Liver (tissue), 9 donors: ENCODE data around the gene TMED6. TPM values are rescaled to one million over a fixed set of nuclear protein-coding genes. Genes with fewer than 3 reads are reported as not detected.

Experiments
- DNase-seq: peaks from one replicate; pipeline ENCODE4 v3.0.0-alpha.2; 2017; ENCODE audit warnings: low spot score
- H3K27ac ChIP-seq, 2 donors: one replicate each; pipeline ENCODE4 v1.7.0; 2013; ENCODE audit warnings: inconsistent platforms in 2 of 2, low read length in 2 of 2, control low read depth in 1 of 2, low read depth in 1 of 2, mild to moderate bottlenecking in 1 of 2
- H3K27me3 ChIP-seq, 4 donors: one replicate each; pipeline versions ENCODE4 v1.6.1 to v1.7.0; 2013; ENCODE audit warnings: low read length in 3 of 4, inconsistent platforms in 1 of 4, mild to moderate bottlenecking in 1 of 4, moderate library complexity in 1 of 4; ENCODE audit not compliant: control insufficient read depth in 4 of 4, insufficient read depth in 4 of 4
- H3K36me3 ChIP-seq, 4 donors: one replicate each; pipeline versions ENCODE4 v1.6.1 to v1.7.0; 2013; ENCODE audit warnings: low read length in 3 of 4, mild to moderate bottlenecking in 3 of 4, low read depth in 1 of 4, moderate library complexity in 1 of 4; ENCODE audit not compliant: control insufficient read depth in 4 of 4, insufficient read depth in 3 of 4
- H3K4me1 ChIP-seq, 4 donors: one replicate each; pipeline versions ENCODE4 v1.6.1 to v1.7.0; 2013; ENCODE audit warnings: low read length in 3 of 4, mild to moderate bottlenecking in 3 of 4, moderate library complexity in 1 of 4; ENCODE audit not compliant: control insufficient read depth in 4 of 4, insufficient read depth in 4 of 4
- H3K4me3 ChIP-seq, 3 donors: one replicate each; pipeline versions ENCODE4 v1.6.1 to v1.7.0; 2013; ENCODE audit warnings: low read length in 3 of 3, control low read depth in 1 of 3, low read depth in 1 of 3, mild to moderate bottlenecking in 1 of 3
- H3K9ac ChIP-seq, 2 donors: one replicate each; pipeline ENCODE4 v1.7.0; 2013; ENCODE audit warnings: low read length in 2 of 2, mild to moderate bottlenecking in 2 of 2, moderate library complexity in 2 of 2, control low read depth in 1 of 2, low read depth in 1 of 2
- H3K9me3 ChIP-seq, 4 donors: one replicate each; pipeline versions ENCODE4 v1.6.1 to v1.7.0; 2013; ENCODE audit warnings: low read length in 3 of 4; ENCODE audit not compliant: control insufficient read depth in 4 of 4
- EGR1 ChIP-seq, 2 donors: IDR thresholded peaks; 2 replicates each; pipeline ENCODE4 v1.6.1; 2016 to 2018; ENCODE audit warnings: antibody characterized with exemption in 2 of 2, low read depth in 2 of 2
- FOXA1 ChIP-seq: IDR thresholded peaks from 2 replicates; pipeline ENCODE4 v1.6.1; 2016; ENCODE audit warnings: antibody characterized with exemption
- FOXA2 ChIP-seq: IDR thresholded peaks from 2 replicates; pipeline ENCODE4 v1.6.1; 2016; ENCODE audit warnings: antibody characterized with exemption
- GABPA ChIP-seq, 2 donors: IDR thresholded peaks in 1 of 2; conservative IDR thresholded peaks in 1 of 2; 2 replicates each; pipeline ENCODE4 v1.6.1; 2016; ENCODE audit warnings: antibody characterized with exemption in 2 of 2, mild to moderate bottlenecking in 1 of 2, moderate library complexity in 1 of 2
- HNF4A ChIP-seq, 2 donors: conservative IDR thresholded peaks; 2 replicates each; pipeline ENCODE4 v1.6.1; 2016; ENCODE audit warnings: antibody characterized with exemption in 2 of 2, mild to moderate bottlenecking in 2 of 2
- HNF4G ChIP-seq: IDR thresholded peaks from 2 replicates; pipeline ENCODE4 v1.6.1; 2016; ENCODE audit warnings: antibody characterized with exemption
- JUND ChIP-seq, 2 donors: IDR thresholded peaks; 2 replicates each; pipeline ENCODE4 v1.6.1; 2016; ENCODE audit warnings: antibody characterized with exemption in 2 of 2
- NR2F2 ChIP-seq: IDR thresholded peaks from 2 replicates; pipeline ENCODE4 v1.6.1; 2016; ENCODE audit warnings: antibody characterized with exemption
- RAD21 ChIP-seq, 2 donors: IDR thresholded peaks; 2 replicates each; pipeline ENCODE4 v1.6.1; 2016; ENCODE audit warnings: antibody characterized with exemption in 2 of 2, mild to moderate bottlenecking in 2 of 2
- RXRA ChIP-seq, 2 donors: IDR thresholded peaks; 2 replicates each; pipeline ENCODE4 v1.6.1; 2017 to 2018; ENCODE audit warnings: antibody characterized with exemption in 2 of 2, mild to moderate bottlenecking in 1 of 2
- TAF1 ChIP-seq: conservative IDR thresholded peaks from 2 replicates; pipeline ENCODE4 v1.6.1; 2016; ENCODE audit warnings: antibody characterized with exemption, mild to moderate bottlenecking
- YY1 ChIP-seq: IDR thresholded peaks from 2 replicates; pipeline ENCODE4 v1.6.1; 2016; ENCODE audit warnings: antibody characterized with exemption, mild to moderate bottlenecking
- WGBS: extraction: QIAGEN DNeasy Blood & Tissue Kit; methylation state at CpG from one replicate; pipeline ENCODE4 v1.1.7; 2013; 5-methylcytosine and 5-hydroxymethylcytosine counted together
- polyA plus RNA-seq, 2 donors: library from polyadenylated mRNA; stranded (reverse) in 1 of 2; unstranded in 1 of 2; fragments of 200-250 nt in 1 of 2; fragments of >200 nt in 1 of 2; fragmentation: Nextera tagmentation in 1 of 2; extraction: Ambion mirVana in 1 of 2; gene quantifications; one replicate each; pipeline versions ENCODE4 v1.2.1 to v1.2.3, GENCODE V29; 2013 to 2015
- total RNA-seq, 2 donors: library from RNA; depleted of rRNA; stranded (reverse); fragments of >200 nt; gene quantifications; one replicate each; pipeline ENCODE4 v1.2.3, GENCODE V29; 2014
- TF ChIP-seq, protein P1 (sequence below): IDR thresholded peaks from 2 replicates; pipeline ENCODE4 v1.6.1; 2016; ENCODE audit warnings: antibody characterized with exemption, mild to moderate bottlenecking
- TF ChIP-seq, protein P2 (sequence below): IDR thresholded peaks from 2 replicates; pipeline ENCODE4 v1.6.1; 2016; ENCODE audit warnings: antibody characterized with exemption
- TF ChIP-seq, protein P3 (sequence below): fragments of 150-350 bp; IDR thresholded peaks from 2 replicates; pipeline ENCODE4 v1.5.1; 2017; ENCODE audit warnings: improper control_type of control experiment, low read depth, low read length; ENCODE audit not compliant: missing input control
- TF ChIP-seq, protein P4 (sequence below): IDR thresholded peaks from 2 replicates; pipeline ENCODE4 v1.6.1; 2016; ENCODE audit warnings: antibody characterized with exemption
- donor health status: healthy.
- donor health status: healthy.
- donor health status: healthy.
- donor health status: healthy.
- donor health status: healthy.

TMED6 gene
- total and polyA plus RNA-seq, 4 donors: 0.18 to 46.2 (median 11.0) TPM

DNA sequence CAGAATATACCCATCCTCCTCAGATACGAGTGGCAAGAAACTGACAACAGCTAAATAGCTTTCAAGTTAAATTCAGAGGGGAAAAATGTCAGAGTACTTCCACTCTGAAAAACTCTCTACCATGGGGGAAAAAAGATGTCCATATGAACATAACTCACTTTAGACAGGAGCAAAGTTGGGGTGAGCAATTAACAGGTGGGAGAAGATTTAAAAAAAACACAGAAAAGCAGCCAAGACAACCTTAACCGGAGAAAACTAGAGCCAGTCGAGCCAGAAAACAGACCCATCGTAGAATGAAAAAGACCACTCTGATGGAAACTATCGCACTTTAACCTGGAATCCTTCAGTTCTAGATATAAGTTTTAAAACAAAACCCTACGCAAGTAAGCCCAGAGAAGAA, 33.4 kb upstream of the TMED6 start:
- Histone ChIP-seq H3K4me3 (peak overlapping the region; percentile 80 to 94 (median 83)), H3K27me3 (no peaks in the 10 kb centered on the region), H3K27ac (peak overlapping the region; percentile 58 to 82), H3K4me1 (peaks cover 0 to 10% (median 3%) of the 10 kb centered on the region in 4 donors), H3K36me3 (peaks cover 3 to 23% (median 16%) of the 10 kb centered on the region in 4 donors), H3K9ac (peak overlapping the region; percentile 89 to 91), H3K9me3 (no peaks in the 10 kb centered on the region)
- WGBS: 5% methylated on average over 6 of the region's 6 CpGs
- no peak for DNase-seq
- no peak for TF ChIP-seq FOXA2
- TF ChIP-seq, protein P1, sequence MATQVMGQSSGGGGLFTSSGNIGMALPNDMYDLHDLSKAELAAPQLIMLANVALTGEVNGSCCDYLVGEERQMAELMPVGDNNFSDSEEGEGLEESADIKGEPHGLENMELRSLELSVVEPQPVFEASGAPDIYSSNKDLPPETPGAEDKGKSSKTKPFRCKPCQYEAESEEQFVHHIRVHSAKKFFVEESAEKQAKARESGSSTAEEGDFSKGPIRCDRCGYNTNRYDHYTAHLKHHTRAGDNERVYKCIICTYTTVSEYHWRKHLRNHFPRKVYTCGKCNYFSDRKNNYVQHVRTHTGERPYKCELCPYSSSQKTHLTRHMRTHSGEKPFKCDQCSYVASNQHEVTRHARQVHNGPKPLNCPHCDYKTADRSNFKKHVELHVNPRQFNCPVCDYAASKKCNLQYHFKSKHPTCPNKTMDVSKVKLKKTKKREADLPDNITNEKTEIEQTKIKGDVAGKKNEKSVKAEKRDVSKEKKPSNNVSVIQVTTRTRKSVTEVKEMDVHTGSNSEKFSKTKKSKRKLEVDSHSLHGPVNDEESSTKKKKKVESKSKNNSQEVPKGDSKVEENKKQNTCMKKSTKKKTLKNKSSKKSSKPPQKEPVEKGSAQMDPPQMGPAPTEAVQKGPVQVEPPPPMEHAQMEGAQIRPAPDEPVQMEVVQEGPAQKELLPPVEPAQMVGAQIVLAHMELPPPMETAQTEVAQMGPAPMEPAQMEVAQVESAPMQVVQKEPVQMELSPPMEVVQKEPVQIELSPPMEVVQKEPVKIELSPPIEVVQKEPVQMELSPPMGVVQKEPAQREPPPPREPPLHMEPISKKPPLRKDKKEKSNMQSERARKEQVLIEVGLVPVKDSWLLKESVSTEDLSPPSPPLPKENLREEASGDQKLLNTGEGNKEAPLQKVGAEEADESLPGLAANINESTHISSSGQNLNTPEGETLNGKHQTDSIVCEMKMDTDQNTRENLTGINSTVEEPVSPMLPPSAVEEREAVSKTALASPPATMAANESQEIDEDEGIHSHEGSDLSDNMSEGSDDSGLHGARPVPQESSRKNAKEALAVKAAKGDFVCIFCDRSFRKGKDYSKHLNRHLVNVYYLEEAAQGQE: no peak
- no peak for TF ChIP-seq YY1
- TF ChIP-seq TAF1: no peak
- no peak for TF ChIP-seq HNF4A (conservative IDR thresholded peaks at IDR 0.05)
- TF ChIP-seq EGR1 (IDR thresholded peaks at IDR 0.05; ENCODE audit: low read depth in 2 of 2): no peak
- TF ChIP-seq RXRA (IDR thresholded peaks at IDR 0.05): no peak
- TF ChIP-seq JUND (IDR thresholded peaks at IDR 0.05): no peak
- no peak for TF ChIP-seq FOXA1
- TF ChIP-seq HNF4G: no peak
- TF ChIP-seq, protein P2, sequence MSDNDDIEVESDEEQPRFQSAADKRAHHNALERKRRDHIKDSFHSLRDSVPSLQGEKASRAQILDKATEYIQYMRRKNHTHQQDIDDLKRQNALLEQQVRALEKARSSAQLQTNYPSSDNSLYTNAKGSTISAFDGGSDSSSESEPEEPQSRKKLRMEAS: no peak
- TF ChIP-seq, protein P3, sequence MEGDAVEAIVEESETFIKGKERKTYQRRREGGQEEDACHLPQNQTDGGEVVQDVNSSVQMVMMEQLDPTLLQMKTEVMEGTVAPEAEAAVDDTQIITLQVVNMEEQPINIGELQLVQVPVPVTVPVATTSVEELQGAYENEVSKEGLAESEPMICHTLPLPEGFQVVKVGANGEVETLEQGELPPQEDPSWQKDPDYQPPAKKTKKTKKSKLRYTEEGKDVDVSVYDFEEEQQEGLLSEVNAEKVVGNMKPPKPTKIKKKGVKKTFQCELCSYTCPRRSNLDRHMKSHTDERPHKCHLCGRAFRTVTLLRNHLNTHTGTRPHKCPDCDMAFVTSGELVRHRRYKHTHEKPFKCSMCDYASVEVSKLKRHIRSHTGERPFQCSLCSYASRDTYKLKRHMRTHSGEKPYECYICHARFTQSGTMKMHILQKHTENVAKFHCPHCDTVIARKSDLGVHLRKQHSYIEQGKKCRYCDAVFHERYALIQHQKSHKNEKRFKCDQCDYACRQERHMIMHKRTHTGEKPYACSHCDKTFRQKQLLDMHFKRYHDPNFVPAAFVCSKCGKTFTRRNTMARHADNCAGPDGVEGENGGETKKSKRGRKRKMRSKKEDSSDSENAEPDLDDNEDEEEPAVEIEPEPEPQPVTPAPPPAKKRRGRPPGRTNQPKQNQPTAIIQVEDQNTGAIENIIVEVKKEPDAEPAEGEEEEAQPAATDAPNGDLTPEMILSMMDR: no peak
- no peak for TF ChIP-seq RAD21 (IDR thresholded peaks at IDR 0.05)
- no peak for TF ChIP-seq NR2F2
- no peak for TF ChIP-seq GABPA (IDR thresholded peaks at IDR 0.05 in 1 of 2, conservative IDR thresholded peaks at IDR 0.05 in 1 of 2)
- TF ChIP-seq, protein P4, sequence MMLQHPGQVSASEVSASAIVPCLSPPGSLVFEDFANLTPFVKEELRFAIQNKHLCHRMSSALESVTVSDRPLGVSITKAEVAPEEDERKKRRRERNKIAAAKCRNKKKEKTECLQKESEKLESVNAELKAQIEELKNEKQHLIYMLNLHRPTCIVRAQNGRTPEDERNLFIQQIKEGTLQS: no peak

DNA sequence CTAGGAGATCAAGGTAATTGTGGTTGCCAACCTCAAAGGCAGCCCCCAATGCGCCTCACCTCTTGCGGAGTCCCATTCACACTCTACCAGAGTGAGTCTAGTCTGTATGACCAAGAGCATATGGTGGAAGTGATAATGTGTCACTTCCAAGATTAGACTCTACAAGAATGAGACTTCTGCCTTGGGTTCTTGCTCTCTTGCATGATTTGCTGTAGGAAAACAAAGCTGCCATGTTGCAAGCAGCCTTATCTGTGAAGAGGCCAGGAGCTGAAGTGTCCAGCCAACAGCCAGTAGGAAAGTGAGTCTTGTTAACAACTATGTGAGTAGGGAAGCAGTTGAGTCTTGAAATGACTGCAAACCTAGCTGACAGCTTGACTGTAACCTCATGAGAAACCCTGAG, 30.8 kb upstream of the TMED6 start:
- Histone ChIP-seq H3K4me3 (no peak overlapping the region), H3K27me3 (no peaks in the 10 kb centered on the region), H3K36me3 (peaks cover 5 to 43% (median 34%) of the 10 kb centered on the region in 4 donors), H3K27ac (no peak overlapping the region), H3K4me1 (peaks cover 0 to 10% (median 3%) of the 10 kb centered on the region in 4 donors), H3K9me3 (no peaks in the 10 kb centered on the region), H3K9ac (no peak overlapping the region)
- no peak for DNase-seq
- TF ChIP-seq, protein P1: no peak
- no peak for TF ChIP-seq YY1
- WGBS: over 99% methylated on average over 2 of the region's 2 CpGs
